SK-N-SH (cell line): ENCODE measurements around the gene NTM. TPM values are rescaled to one million over a fixed set of nuclear protein-coding genes. Genes with fewer than 3 reads are reported as not detected.

Source experiments
- CTCF ChIA-PET: fragments of 300-600, 350-600 bp; formaldehyde crosslinking; extraction: SDS; loops from one replicate; lab custom pipeline; 2021; lab: Yijun Ruan, JAX
- POLR2A ChIA-PET: fragments of 350-600 bp; sonication (Branson Sonifier 250); formaldehyde crosslinking; extraction: SDS; loops from one replicate; lab custom pipeline; 2020; ENCODE audit warnings: antibody characterized with exemption, inconsistent platforms; lab: Yijun Ruan, JAX
- DNase-seq: peaks from one replicate; pipeline ENCODE4 v3.0.0; 2012
- H2AFZ ChIP-seq: fragments of 200-600 bp; sonication (generic); 2 replicates; pipeline ENCODE4 v1.8.1; 2016; ENCODE audit warnings: antibody characterized with exemption, mild to moderate bottlenecking, low read depth
- H3F3A ChIP-seq: fragments of 200-600 bp; sonication (generic); replicated peaks from 2 replicates; pipeline ENCODE3; 2016; ENCODE audit warnings: antibody characterized with exemption, mild to moderate bottlenecking; ENCODE audit not compliant: insufficient read depth
- H3K27ac ChIP-seq, 2 experiments: fragments of 200-500 bp in 1 of 2; fragments of 200-600 bp in 1 of 2; sonication (Bioruptor generic) in 1 of 2; sonication (generic), shearing (Covaris generic) in 1 of 2; 2 replicates each; pipeline versions ENCODE4 v1.5.1 to v1.6.1; 2014 to 2016; ENCODE audit warnings: low read depth in 2 of 2, inconsistent platforms in 1 of 2, low read length in 1 of 2, mild to moderate bottlenecking in 1 of 2, mixed read lengths in 1 of 2
- H3K27me3 ChIP-seq: fragments of 200-600 bp; sonication (generic), shearing (Covaris generic); 2 replicates; pipeline ENCODE4 v1.6.1; 2016; ENCODE audit warnings: mixed run types; ENCODE audit not compliant: insufficient read depth
- H3K36me3 ChIP-seq, 2 experiments: fragments of 200-500 bp in 1 of 2; fragments of 200-600 bp in 1 of 2; sonication (Bioruptor generic) in 1 of 2; sonication (generic) in 1 of 2; replicated peaks in 1 of 2; 2 replicates each; pipeline versions ENCODE3 to v1.5.1; 2014 to 2016; ENCODE audit warnings: low read length in 1 of 2, mild to moderate bottlenecking in 1 of 2; ENCODE audit not compliant: insufficient read depth in 2 of 2, control insufficient read depth in 1 of 2
- H3K4me1 ChIP-seq, 2 experiments: fragments of 200-500 bp in 1 of 2; fragments of 200-600 bp in 1 of 2; sonication (Bioruptor generic) in 1 of 2; sonication (generic), shearing (Covaris generic) in 1 of 2; 2 replicates each; pipeline versions ENCODE4 v1.5.1 to v1.6.1; 2014 to 2016; ENCODE audit warnings: low read depth in 1 of 2, low read length in 1 of 2, mixed run types in 1 of 2; ENCODE audit not compliant: insufficient read depth in 2 of 2, control insufficient read depth in 1 of 2
- H3K4me2 ChIP-seq: fragments of 200-600 bp; sonication (generic), shearing (Covaris generic); 2 replicates; pipeline ENCODE4 v1.6.1; 2017; ENCODE audit warnings: mixed run types
- H3K4me3 ChIP-seq, 2 experiments: fragments of 200-500 bp in 1 of 2; fragments of 200-600 bp in 1 of 2; sonication (Bioruptor generic) in 1 of 2; sonication (generic), shearing (Covaris generic) in 1 of 2; 2 replicates each; pipeline versions ENCODE4 v1.5.1 to v1.8.1; 2014 to 2016; ENCODE audit warnings: low read depth in 2 of 2, inconsistent platforms in 1 of 2, low read length in 1 of 2, mild to moderate bottlenecking in 1 of 2, mixed read lengths in 1 of 2, moderate library complexity in 1 of 2
- H3K79me2 ChIP-seq: fragments of 200-600 bp; sonication (generic); 2 replicates; pipeline ENCODE4 v1.8.1; 2017; ENCODE audit warnings: mild to moderate bottlenecking; ENCODE audit not compliant: insufficient read depth
- H3K9ac ChIP-seq: fragments of 200-600 bp; sonication (generic); 2 replicates; pipeline ENCODE4 v1.6.1; 2017; ENCODE audit warnings: mixed run types
- H3K9me2 ChIP-seq: fragments of 200-600 bp; sonication (generic); 2 replicates; pipeline ENCODE4 v1.6.1; 2017; ENCODE audit warnings: mixed run types
- H3K9me3 ChIP-seq: fragments of 200-600 bp; sonication (generic); 2 replicates; pipeline ENCODE4 v1.6.1; 2017; ENCODE audit warnings: mixed run types, mild to moderate bottlenecking, moderate library complexity
- H4K20me1 ChIP-seq: fragments of 200-600 bp; sonication (generic); 2 replicates; pipeline ENCODE4 v1.6.1; 2017; ENCODE audit warnings: mild to moderate bottlenecking, mixed run types; ENCODE audit not compliant: insufficient read depth
- CHD2 ChIP-seq: fragments of 150-350 bp; IDR thresholded peaks from 2 replicates; pipeline ENCODE4 v1.6.1; 2018; ENCODE audit warnings: low read length; ENCODE audit not compliant: partially characterized antibody
- ELF1 ChIP-seq: IDR thresholded peaks from 2 replicates; pipeline ENCODE4 v1.4.0; 2012
- EP300 ChIP-seq, 2 experiments: IDR thresholded peaks; 2 replicates each; pipeline versions ENCODE4 v1.4.0 to v1.6.1; 2012; ENCODE audit warnings: borderline replicate concordance in 1 of 2, low read depth in 1 of 2, low read length in 1 of 2
- FOSL2 ChIP-seq: IDR thresholded peaks from 2 replicates; pipeline ENCODE4 v1.4.0; 2012; ENCODE audit warnings: low read depth, mild to moderate bottlenecking, moderate library complexity, borderline replicate concordance
- GABPA ChIP-seq: IDR thresholded peaks from 2 replicates; pipeline ENCODE4 v1.4.0; 2012; ENCODE audit warnings: low read depth, mild to moderate bottlenecking
- RCOR1 ChIP-seq: fragments of 150-350 bp; IDR thresholded peaks from 2 replicates; pipeline ENCODE4 v1.6.1; 2017; ENCODE audit warnings: antibody characterized with exemption, low read length
- SMC3 ChIP-seq: IDR thresholded peaks from 2 replicates; pipeline ENCODE4 v1.6.1; 2012; ENCODE audit warnings: low read depth, low read length, improper control_type of control experiment
- TCF12 ChIP-seq: IDR thresholded peaks from 2 replicates; pipeline ENCODE4 v1.4.0; 2012
- USF2 ChIP-seq: fragments of 150-350 bp; IDR thresholded peaks from 2 replicates; pipeline ENCODE4 v1.6.1; 2017; ENCODE audit warnings: antibody characterized with exemption, low read length, low read depth, borderline replicate concordance
- WGBS: methylation state at CpG from one replicate; pipeline ENCODE4 v1.1.6; 2017; ENCODE audit warnings: low lambda C conversion rate; 5-methylcytosine and 5-hydroxymethylcytosine counted together
- polyA plus RNA-seq, 3 experiments: library from polyadenylated mRNA; depleted of rRNA; stranded (reverse); fragments of >200 nt; gene quantifications; 2 replicates each; pipeline ENCODE4 v1.2.3, GENCODE V29; 2012
- TF ChIP-seq, protein P1 (sequence below): IDR thresholded peaks from 2 replicates; pipeline ENCODE4 v1.4.0; 2012; ENCODE audit warnings: low read depth, borderline replicate concordance

Gene NTM
- polyA plus RNA-seq, 1 of the 3 experiments (the other 2 are of a cell fraction) = 20.0 TPM

DNA sequence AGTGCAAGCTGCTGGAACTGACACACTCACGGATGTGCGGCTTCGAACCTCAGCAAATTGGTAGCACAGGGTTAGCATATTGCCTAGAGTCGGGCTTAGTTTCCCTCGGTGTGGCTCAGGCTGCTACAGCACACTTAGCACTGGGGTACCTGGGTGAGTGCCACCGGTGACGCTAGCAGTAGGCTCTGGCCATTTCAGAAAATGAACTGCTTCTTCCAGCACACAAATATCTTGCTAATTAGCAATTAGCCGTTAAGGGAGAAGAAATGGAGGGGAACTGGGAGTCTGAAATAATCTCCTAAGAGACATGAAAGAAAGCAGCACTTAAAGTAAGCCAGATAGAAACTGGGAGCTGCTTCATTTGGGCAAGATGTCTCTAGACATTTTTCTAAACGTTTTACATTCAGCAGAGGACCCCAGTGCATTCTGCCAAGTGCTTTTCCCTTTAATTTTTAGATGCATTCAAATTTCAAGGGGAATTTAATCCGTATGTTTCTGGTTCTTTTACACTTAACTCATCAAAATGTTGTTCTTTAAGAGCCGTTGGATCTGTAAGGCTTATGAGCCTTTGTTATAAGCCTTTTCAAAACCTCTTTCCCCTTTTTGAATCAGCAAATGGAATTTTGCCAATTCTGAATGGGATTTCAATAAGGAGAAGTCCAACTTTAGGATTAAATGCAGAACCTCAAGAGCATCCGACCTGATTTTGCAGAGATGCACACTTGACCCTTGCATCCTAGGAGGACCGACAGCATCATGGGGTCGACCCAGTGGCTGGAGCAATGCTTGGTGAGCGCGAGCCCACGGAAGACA lies 708.1 kb downstream of the NTM start:
- 64% methylated on average over 15 of the region's 17 CpGs for WGBS
- no peak overlapping the region for H3K9ac ChIP-seq
- CTCF ChIA-PET = no interaction called here
- H3K9me3 ChIP-seq = no peaks in the 10 kb centered on the region
- no peak overlapping the region for H3K4me3 ChIP-seq
- peaks cover 9% of the 10 kb centered on the region; the same call in 1 of the 2 replicates for H3K79me2 ChIP-seq
- peaks cover 3% of the 10 kb centered on the region for H3F3A ChIP-seq
- no peaks in the 10 kb centered on the region for H3K9me2 ChIP-seq
- no peaks in the 10 kb centered on the region for H3K36me3 ChIP-seq
- no peaks in the 10 kb centered on the region for H3K27me3 ChIP-seq
- no peak for TF ChIP-seq CHD2
- no peak for TF ChIP-seq RCOR1
- no peak for TF ChIP-seq EP300 (IDR thresholded peaks at IDR 0.05; ENCODE audit: borderline replicate concordance in 1 of 2, low read depth in 1 of 2, low read length in 1 of 2)
- TF ChIP-seq ELF1 = no peak
- no peak for TF ChIP-seq USF2
- TF ChIP-seq, protein P1, sequence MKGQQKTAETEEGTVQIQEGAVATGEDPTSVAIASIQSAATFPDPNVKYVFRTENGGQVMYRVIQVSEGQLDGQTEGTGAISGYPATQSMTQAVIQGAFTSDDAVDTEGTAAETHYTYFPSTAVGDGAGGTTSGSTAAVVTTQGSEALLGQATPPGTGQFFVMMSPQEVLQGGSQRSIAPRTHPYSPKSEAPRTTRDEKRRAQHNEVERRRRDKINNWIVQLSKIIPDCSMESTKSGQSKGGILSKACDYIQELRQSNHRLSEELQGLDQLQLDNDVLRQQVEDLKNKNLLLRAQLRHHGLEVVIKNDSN = no peak
- H2AFZ ChIP-seq = no peak overlapping the region
- no peak overlapping the region for H3K27ac ChIP-seq
- POLR2A ChIA-PET = no interaction called here
- H3K4me2 ChIP-seq = no peak overlapping the region
- no peak for DNase-seq
- peaks cover 0 to 15% of the 10 kb centered on the region in 2 experiments; a peak in 1 of 4 replicates for H3K4me1 ChIP-seq
- no peaks in the 10 kb centered on the region for H4K20me1 ChIP-seq

DNA sequence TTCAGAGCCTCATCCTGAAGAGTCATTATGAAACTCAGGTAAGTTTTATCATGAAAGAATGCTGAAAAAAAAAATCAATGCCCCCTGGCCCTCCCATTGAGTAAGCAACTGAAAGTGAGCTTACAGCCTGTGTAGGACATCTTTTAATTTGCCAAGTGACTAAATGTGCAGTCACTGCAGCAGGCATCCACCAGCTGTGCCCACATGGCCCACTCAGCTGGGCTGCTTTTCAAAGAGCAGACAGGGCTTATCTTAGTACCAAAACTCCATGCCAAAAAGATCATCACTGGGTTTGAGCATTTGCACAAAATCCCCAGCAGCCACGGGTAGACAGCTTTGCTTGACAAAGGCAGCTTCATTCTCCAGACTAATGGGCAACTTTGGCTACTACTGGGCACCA lies 709.7 kb downstream of the NTM start:
- H3K9me2 ChIP-seq = no peaks in the 10 kb centered on the region
- no peaks in the 10 kb centered on the region for H3F3A ChIP-seq
- no peak overlapping the region for H3K27ac ChIP-seq
- no peaks in the 10 kb centered on the region for H3K79me2 ChIP-seq
- H3K4me1 ChIP-seq = peaks cover 0 to 5% of the 10 kb centered on the region in 2 experiments; a peak in 1 of 4 replicates
- no peak overlapping the region for H3K9ac ChIP-seq
- no peaks in the 10 kb centered on the region for H4K20me1 ChIP-seq
- DNase-seq = no peak
- no peaks in the 10 kb centered on the region for H3K27me3 ChIP-seq
- 14% methylated on average over 1 of the region's 1 CpG for WGBS
- H3K9me3 ChIP-seq = peaks cover 14% of the 10 kb centered on the region; the same call in 1 of the 2 replicates
- POLR2A ChIA-PET = no interaction called here
- no peak overlapping the region for H3K4me3 ChIP-seq
- H3K36me3 ChIP-seq = no peaks in the 10 kb centered on the region
- no peak overlapping the region for H3K4me2 ChIP-seq
- CTCF ChIA-PET = no interaction called here
- no peak overlapping the region for H2AFZ ChIP-seq
- TF ChIP-seq TCF12 (peak; percentile 42; the same call in 1 of the 2 replicates), FOSL2 (no peak), SMC3 (no peak), GABPA (no peak), USF2 (no peak)
